H1 (cell line): ENCODE measurements around the gene KIN. TPM values are rescaled to one million over a fixed set of nuclear protein-coding genes. Genes with fewer than 3 reads are reported as not detected.

Experiments used
- EZH2 ChIP-seq: fragments of 200-600 bp; sonication (generic); IDR thresholded peaks from 2 replicates; pipeline ENCODE4 v1.7.1; 2012; ENCODE audit warnings: low read depth, mild to moderate bottlenecking, moderate library complexity, low read length, inconsistent platforms; ENCODE audit not compliant: severe bottlenecking
- PHF8 ChIP-seq: fragments of 200-600 bp; sonication (generic); conservative IDR thresholded peaks from 2 replicates; pipeline ENCODE4 v1.7.1; 2012; ENCODE audit warnings: low read depth, mild to moderate bottlenecking, inconsistent platforms, low read length, moderate library complexity
- TAF7 ChIP-seq: optimal IDR thresholded peaks from 2 replicates; pipeline ENCODE3; 2011; ENCODE audit warnings: low read depth, mild to moderate bottlenecking, inconsistent platforms, low read length, moderate library complexity, borderline replicate concordance
- TBP ChIP-seq: IDR thresholded peaks from 2 replicates; pipeline ENCODE4 v1.6.1; 2011; ENCODE audit warnings: low read depth, low read length, improper control_type of control experiment
- polyA plus RNA-seq, 7 experiments: library from polyadenylated mRNA; depleted of rRNA in 3 of 7; stranded (reverse) in 5 of 7; unstranded in 2 of 7; fragments of >200 nt in 5 of 7; fragments of 200-250 nt in 2 of 7; gene quantifications; 1 replicate in 5 of 7; 2 replicates in 1 of 7; 4 replicates in 1 of 7; pipeline versions ENCODE4 v1.2.1 to v1.2.3, GENCODE V29; 2011 to 2013; ENCODE audit warnings: missing spikeins in 2 of 7, mixed read lengths in 2 of 7
- total RNA-seq: library from RNA; stranded (reverse); fragmentation: NEBNext Ultra II Directional; extraction: Animal tissue kit (Norgen Biotek cat#: 25700); gene quantifications from 2 replicates; pipeline ENCODE4 v1.2.1, GENCODE V29; 2021

KIN gene
- total and polyA plus RNA-seq, 2 of the 8 experiments (the other 6 are each of a cell fraction or from before 2014, with no cell fraction given): 3.7 to 16.5 TPM

DNA sequence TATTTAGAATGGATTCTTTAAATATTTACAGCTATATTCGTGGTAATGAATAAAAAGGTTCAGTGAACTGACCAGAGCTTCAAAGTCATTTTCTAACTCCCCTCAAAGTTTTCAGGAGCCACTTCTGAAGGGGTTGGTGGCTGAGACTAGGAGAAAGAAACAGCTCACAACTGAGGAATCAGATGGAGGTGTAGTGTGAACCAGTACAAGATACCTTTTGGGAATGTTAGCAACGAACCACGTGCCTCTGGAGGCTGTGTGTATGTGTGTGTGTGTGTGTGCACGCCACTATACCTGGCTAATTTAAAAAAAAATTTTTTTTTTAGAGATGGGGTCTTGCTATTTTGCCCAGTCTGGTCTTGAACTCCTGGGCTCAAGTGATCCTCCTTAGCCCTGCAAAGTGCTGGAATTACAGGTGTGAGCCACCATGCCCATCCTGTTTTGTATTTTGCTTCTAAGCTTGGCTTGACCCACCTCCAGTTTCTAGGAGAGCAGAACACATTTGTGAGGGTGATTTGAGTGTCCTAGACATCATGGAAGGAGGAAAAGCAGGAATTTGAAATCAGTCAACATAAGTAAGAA lies 21.0 kb upstream of the KIN start (continued):
- TF ChIP-seq EZH2: no peak
- no peak for TF ChIP-seq TAF7
- TF ChIP-seq PHF8: no peak
- no peak for TF ChIP-seq TBP
